ENCODE results near the gene C16orf46.

C16orf46 gene

DNA sequence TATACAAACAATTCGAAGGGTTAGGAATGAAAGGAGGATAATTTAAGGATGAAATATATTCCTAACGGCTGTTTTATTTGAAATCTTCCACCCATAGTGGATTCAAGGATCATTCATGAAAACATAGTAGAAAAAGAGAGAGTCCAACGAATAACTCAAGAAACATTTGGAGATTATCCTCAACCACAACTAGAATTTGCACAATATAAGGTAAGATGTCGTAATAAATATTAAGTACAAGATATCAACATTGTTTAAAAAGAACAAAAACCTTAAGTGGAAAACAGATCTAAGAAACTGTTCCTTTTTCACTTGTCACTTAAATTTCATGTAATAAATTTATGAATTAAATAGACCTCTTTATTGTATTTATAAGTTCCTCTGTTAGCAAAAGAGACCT lies 50.6 kb downstream of the C16orf46 start:
- Histone ChIP-seq H3K27ac (ENCODE audit: low read length) (no peak overlapping the region), H3K4me1 (ENCODE audit: low read length) (no peaks in the 10 kb centered on the region), H3K4me2 (ENCODE audit: low read length) (no peak overlapping the region), H3K36me3 (replicated peaks; ENCODE audit: low read depth, low read length) (peaks cover 29% of the 10 kb centered on the region), H3K9ac (ENCODE audit: low read length) (no peak overlapping the region), H3K4me3 (ENCODE audit: low read length) (no peak overlapping the region), H2AFZ (ENCODE audit: low read depth, low read length) (no peak overlapping the region), H3K9me3 (ENCODE audit: insufficient read depth, low read length) (no peaks in the 10 kb centered on the region), H3K79me2 (ENCODE audit: low read length) (no peaks in the 10 kb centered on the region), H4K20me1 (ENCODE audit: insufficient read depth, low read length) (no peaks in the 10 kb centered on the region), H3K27me3 (ENCODE audit: low read depth, low read length) (no peaks in the 10 kb centered on the region)
- no peak for TF ChIP-seq CTCF (IDR thresholded peaks at IDR 0.05; ENCODE audit: low read depth, low read length)
- no peak for TF ChIP-seq EZH2phosphoT487 (IDR thresholded peaks at IDR 0.05; ENCODE audit: low read depth)

- Histone ChIP-seq H3K4me1 (ENCODE audit: low read length) (no peaks in the 10 kb centered on the region), H3K27ac (ENCODE audit: low read length) (no peak overlapping the region), H3K4me3 (ENCODE audit: low read length) (no peak overlapping the region), H3K36me3 (replicated peaks; ENCODE audit: low read depth, low read length) (peaks cover 59% of the 10 kb centered on the region), H2AFZ (ENCODE audit: low read depth, low read length) (no peak overlapping the region), H3K27me3 (ENCODE audit: low read depth, low read length) (no peaks in the 10 kb centered on the region), H3K79me2 (ENCODE audit: low read length) (no peaks in the 10 kb centered on the region), H3K9me3 (ENCODE audit: insufficient read depth, low read length) (no peaks in the 10 kb centered on the region), H3K9ac (ENCODE audit: low read length) (no peak overlapping the region), H3K4me2 (ENCODE audit: low read length) (no peak overlapping the region), H4K20me1 (ENCODE audit: insufficient read depth, low read length) (no peaks in the 10 kb centered on the region)
- TF ChIP-seq CTCF (IDR thresholded peaks at IDR 0.05; ENCODE audit: low read depth, low read length): no peak
- TF ChIP-seq EZH2phosphoT487 (IDR thresholded peaks at IDR 0.05; ENCODE audit: low read depth): no peak
Observed at GRCh38 chr16:81018496-81018895, 58.5 kb downstream of the C16orf46 start.

DNA sequence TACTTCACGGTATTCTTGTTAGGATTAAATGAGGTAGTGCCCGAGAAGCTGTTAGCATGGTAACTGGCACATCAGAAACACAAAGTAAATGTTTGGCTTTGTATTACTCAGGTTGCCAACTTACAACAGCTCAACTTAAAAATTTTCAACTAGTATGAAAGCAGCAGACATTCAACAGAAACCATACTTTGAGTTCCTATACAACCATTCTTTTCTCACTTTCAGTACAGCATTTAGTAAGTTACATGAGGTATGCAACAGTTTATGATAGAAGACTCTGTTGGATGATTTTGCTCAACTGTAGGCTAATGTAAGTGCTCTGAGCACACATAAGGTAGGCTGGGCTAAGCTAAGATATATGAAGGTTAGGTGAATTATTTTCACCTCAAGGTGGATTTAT lies 62.4 kb downstream of the C16orf46 start:
- TF ChIP-seq EZH2phosphoT487 (IDR thresholded peaks at IDR 0.05; ENCODE audit: low read depth) (no peak), CTCF (IDR thresholded peaks at IDR 0.05; ENCODE audit: low read depth, low read length) (no peak)
- Histone ChIP-seq H3K9me3 (ENCODE audit: insufficient read depth, low read length) (no peaks in the 10 kb centered on the region), H3K4me1 (ENCODE audit: low read length) (no peaks in the 10 kb centered on the region), H4K20me1 (ENCODE audit: insufficient read depth, low read length) (0 out of 2 replicates have a peak, but pooled peaks cover 4% of the 10 kb centered on the region), H3K27ac (ENCODE audit: low read length) (no peak overlapping the region), H3K27me3 (ENCODE audit: low read depth, low read length) (no peaks in the 10 kb centered on the region), H3K9ac (ENCODE audit: low read length) (no peak overlapping the region), H3K4me2 (ENCODE audit: low read length) (no peak overlapping the region), H3K4me3 (ENCODE audit: low read length) (no peak overlapping the region), H3K36me3 (replicated peaks; ENCODE audit: low read depth, low read length) (peaks cover 50% of the 10 kb centered on the region), H2AFZ (ENCODE audit: low read depth, low read length) (no peak overlapping the region), H3K79me2 (ENCODE audit: low read length) (peaks cover 16% of the 10 kb centered on the region)

GRCh38 chr16:81012974-81013373 lies 64.1 kb downstream of the C16orf46 start:
- H2AFZ ChIP-seq (ENCODE audit: low read depth, low read length): no peak overlapping the region
- peaks cover 45% of the 10 kb centered on the region for H3K36me3 ChIP-seq (replicated peaks; ENCODE audit: low read depth, low read length)
- peaks cover 9% of the 10 kb centered on the region; the same call in 1 of the 2 replicates for H4K20me1 ChIP-seq (ENCODE audit: insufficient read depth, low read length)
- peaks cover 33% of the 10 kb centered on the region for H3K79me2 ChIP-seq (ENCODE audit: low read length)
- no peak for TF ChIP-seq EZH2phosphoT487 (IDR thresholded peaks at IDR 0.05; ENCODE audit: low read depth)
- no peak for TF ChIP-seq CTCF (IDR thresholded peaks at IDR 0.05; ENCODE audit: low read depth, low read length)
- no peak overlapping the region for H3K9ac ChIP-seq (ENCODE audit: low read length)
- H3K4me1 ChIP-seq (ENCODE audit: low read length): peaks cover 6% of the 10 kb centered on the region
- no peak overlapping the region for H3K4me2 ChIP-seq (ENCODE audit: low read length)
- H3K27me3 ChIP-seq (ENCODE audit: low read depth, low read length): no peaks in the 10 kb centered on the region
- H3K9me3 ChIP-seq (ENCODE audit: insufficient read depth, low read length): no peaks in the 10 kb centered on the region
- H3K4me3 ChIP-seq (ENCODE audit: low read length): no peak overlapping the region
- no peak overlapping the region for H3K27ac ChIP-seq (ENCODE audit: low read length)
